ENCODE results near the gene DYNLT4.

GRCh38 chr1:44832056-44832705 is 25.0 kb upstream of the DYNLT4 start:
- TF ChIP-seq POLR2AphosphoS5 (IDR thresholded peaks at IDR 0.05; ENCODE audit: low read depth, low read length), result no peak
- TF ChIP-seq, protein P1, sequence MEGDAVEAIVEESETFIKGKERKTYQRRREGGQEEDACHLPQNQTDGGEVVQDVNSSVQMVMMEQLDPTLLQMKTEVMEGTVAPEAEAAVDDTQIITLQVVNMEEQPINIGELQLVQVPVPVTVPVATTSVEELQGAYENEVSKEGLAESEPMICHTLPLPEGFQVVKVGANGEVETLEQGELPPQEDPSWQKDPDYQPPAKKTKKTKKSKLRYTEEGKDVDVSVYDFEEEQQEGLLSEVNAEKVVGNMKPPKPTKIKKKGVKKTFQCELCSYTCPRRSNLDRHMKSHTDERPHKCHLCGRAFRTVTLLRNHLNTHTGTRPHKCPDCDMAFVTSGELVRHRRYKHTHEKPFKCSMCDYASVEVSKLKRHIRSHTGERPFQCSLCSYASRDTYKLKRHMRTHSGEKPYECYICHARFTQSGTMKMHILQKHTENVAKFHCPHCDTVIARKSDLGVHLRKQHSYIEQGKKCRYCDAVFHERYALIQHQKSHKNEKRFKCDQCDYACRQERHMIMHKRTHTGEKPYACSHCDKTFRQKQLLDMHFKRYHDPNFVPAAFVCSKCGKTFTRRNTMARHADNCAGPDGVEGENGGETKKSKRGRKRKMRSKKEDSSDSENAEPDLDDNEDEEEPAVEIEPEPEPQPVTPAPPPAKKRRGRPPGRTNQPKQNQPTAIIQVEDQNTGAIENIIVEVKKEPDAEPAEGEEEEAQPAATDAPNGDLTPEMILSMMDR (IDR thresholded peaks at IDR 0.05), result no peak
- TF ChIP-seq SIN3A (IDR thresholded peaks at IDR 0.05; ENCODE audit: borderline replicate concordance, insufficient read depth, low read depth, low read length), result no peak
